Hepatic stellate cell (primary cell): ENCODE results near the gene NPAS1.

Experiments used
- DNase-seq: peaks from one replicate; pipeline ENCODE4 v3.0.0; 2011; ENCODE audit warnings: low spot score

Gene NPAS1

GRCh38 chr19:47084879-47085439, 65.3 kb downstream of the NPAS1 start:
- no peak for DNase-seq

GRCh38 chr19:47086280-47086679, 66.6 kb downstream of the NPAS1 start:
- no peak for DNase-seq

- no peak for DNase-seq
Observed at GRCh38 chr19:47089767-47090350, 70.2 kb downstream of the NPAS1 start.

GRCh38 chr19:47093254-47093653, 73.6 kb downstream of the NPAS1 start:
- DNase-seq: no peak

GRCh38 chr19:47093841-47094240, 74.2 kb downstream of the NPAS1 start:
- no peak for DNase-seq

GRCh38 chr19:47094557-47095475, 75.2 kb downstream of the NPAS1 start:
- no peak for DNase-seq
